Mesothelial cell of epicardium (in vitro differentiated cells): Measurements from ENCODE around the gene ACCSL. TPM values are rescaled to one million over a fixed set of nuclear protein-coding genes. Genes with fewer than 3 reads are reported as not detected.

Experiments
- DNase-seq, 2 experiments: peaks; one replicate each; pipeline ENCODE4 v3.0.0; 2021; ENCODE audit warnings: low spot score in 2 of 2; ENCODE audit not compliant: unreplicated experiment in 2 of 2
- H3K27ac Mint-ChIP-seq: 2 replicates; pipeline ENCODE4 v1.8.0; 2021; ENCODE audit warnings: mixed read lengths
- H3K27me3 Mint-ChIP-seq: 2 replicates; pipeline ENCODE4 v1.8.0; 2021; ENCODE audit warnings: low read depth, mixed read lengths
- H3K36me3 Mint-ChIP-seq: 2 replicates; pipeline ENCODE4 v1.8.0; 2021; ENCODE audit warnings: mixed read lengths
- H3K4me1 Mint-ChIP-seq: 2 replicates; pipeline ENCODE4 v1.8.0; 2021; ENCODE audit warnings: mixed read lengths
- H3K4me3 Mint-ChIP-seq: 2 replicates; pipeline ENCODE4 v1.8.0; 2021; ENCODE audit warnings: mild to moderate bottlenecking, moderate library complexity, mixed read lengths
- H3K9me3 Mint-ChIP-seq: 2 replicates; pipeline ENCODE4 v1.8.0; 2021; ENCODE audit warnings: mixed read lengths
- total RNA-seq: library from RNA; stranded (reverse); gene quantifications from 3 replicates; pipeline ENCODE4 v1.2.1, GENCODE V29; 2021
- TF ChIP-seq, protein P1 (sequence below): fragments of 200-600 bp; sonication (generic); IDR thresholded peaks from one replicate; pipeline ENCODE4 v1.5.0; 2021; ENCODE audit warnings: antibody characterized with exemption; ENCODE audit not compliant: unreplicated experiment

ACCSL gene
- total RNA-seq, 1 donor from 2014 or later, result not detected

DNA sequence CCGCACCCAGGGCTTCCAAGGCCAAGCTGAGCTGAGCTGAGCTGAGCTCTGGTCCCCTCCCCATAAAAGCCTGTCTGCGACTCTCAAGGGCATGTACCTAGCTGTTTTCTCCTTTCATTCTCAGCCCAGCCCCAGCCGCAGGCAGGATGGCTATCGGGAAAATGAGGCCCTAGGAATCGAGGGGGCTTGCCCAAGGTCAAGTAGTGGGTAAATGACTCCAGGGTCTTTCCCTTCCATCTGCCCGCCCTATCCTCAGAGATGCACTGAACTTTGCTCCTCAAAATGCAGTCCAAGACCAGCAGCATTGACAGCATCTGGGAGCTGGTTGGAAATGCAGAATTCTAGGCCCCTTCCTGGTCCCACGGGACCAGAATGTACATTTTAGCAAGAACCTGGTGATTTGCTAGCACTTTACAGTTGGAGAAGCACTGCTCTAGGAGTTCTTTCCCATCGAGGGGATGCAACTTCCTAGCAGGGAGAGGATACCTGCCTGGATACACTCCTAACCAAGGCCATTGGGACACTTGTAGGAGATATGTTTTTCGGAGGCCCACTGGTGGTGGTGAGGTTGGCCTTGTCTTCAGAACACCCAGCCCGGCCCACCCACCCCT, 43.2 kb upstream of the ACCSL start:
- DNase-seq, result peak in 1 of 2 experiments; percentile 26
- Mint-ChIP-seq H3K27me3 (no peaks in the 10 kb centered on the region), H3K36me3 (no peaks in the 10 kb centered on the region), H3K9me3 (peaks cover under 1% of the 10 kb centered on the region), H3K27ac (no peak overlapping the region), H3K4me1 (peaks cover 26% of the 10 kb centered on the region), H3K4me3 (no peak overlapping the region)
- TF ChIP-seq, protein P1, sequence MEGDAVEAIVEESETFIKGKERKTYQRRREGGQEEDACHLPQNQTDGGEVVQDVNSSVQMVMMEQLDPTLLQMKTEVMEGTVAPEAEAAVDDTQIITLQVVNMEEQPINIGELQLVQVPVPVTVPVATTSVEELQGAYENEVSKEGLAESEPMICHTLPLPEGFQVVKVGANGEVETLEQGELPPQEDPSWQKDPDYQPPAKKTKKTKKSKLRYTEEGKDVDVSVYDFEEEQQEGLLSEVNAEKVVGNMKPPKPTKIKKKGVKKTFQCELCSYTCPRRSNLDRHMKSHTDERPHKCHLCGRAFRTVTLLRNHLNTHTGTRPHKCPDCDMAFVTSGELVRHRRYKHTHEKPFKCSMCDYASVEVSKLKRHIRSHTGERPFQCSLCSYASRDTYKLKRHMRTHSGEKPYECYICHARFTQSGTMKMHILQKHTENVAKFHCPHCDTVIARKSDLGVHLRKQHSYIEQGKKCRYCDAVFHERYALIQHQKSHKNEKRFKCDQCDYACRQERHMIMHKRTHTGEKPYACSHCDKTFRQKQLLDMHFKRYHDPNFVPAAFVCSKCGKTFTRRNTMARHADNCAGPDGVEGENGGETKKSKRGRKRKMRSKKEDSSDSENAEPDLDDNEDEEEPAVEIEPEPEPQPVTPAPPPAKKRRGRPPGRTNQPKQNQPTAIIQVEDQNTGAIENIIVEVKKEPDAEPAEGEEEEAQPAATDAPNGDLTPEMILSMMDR, result no peak

DNA sequence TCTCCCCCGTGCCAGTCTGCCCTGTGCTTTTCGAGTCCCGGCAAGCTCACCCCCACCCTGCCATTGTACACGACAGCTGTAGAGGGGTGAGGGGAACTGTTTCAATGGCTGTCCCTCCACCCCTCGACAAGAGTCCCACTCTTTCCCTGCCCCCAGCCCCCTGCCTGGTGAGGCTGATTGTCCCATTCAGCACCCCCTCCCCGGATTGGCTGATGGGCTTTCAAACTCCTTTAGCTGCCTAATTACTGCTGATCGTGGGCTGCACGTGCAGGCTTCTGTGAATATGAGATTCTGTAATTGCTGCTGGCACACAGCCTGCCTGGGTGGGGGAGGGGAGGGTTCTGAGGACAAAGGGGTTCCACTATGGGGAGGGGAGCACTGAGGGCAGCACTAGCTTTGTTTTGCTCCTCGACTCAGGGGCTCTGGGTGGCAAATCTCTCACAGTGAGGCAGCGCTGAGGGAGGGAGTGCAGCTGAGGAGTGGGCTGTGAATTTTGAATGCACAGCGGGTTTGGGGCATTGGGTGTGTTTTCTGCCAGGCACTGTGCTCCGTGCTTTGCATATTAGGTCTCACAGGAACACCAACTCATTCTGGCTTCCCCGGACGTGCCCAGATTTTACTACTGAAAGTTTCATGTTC, 42.6 kb upstream of the ACCSL start:
- Mint-ChIP-seq H3K9me3 (no peaks in the 10 kb centered on the region), H3K36me3 (no peaks in the 10 kb centered on the region), H3K4me3 (no peak overlapping the region), H3K27ac (no peak overlapping the region), H3K27me3 (no peaks in the 10 kb centered on the region), H3K4me1 (peaks cover 26% of the 10 kb centered on the region)
- TF ChIP-seq, protein P1, result no peak
- peak in 1 of 2 experiments; percentile 38 for DNase-seq

DNA sequence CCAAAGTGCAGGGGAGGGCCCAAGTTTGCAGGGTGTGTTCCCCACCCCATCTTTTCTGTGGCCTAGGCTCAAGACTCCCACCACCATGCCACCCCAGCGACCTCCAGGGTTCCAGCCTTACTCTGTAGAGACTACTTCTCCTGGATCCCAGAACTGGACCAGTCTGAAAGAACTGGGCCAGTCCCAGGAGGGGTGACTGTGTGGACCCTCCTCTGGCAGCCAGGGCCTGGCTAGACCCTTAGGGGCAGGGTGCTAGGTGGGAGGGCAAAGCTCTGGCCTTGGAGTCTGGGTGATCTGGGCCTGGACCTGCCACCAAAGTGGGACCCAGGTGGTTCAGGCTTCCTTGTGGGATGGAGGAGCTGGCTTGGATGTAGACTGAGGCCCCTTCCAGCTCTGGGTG, 41.8 kb upstream of the ACCSL start:
- Mint-ChIP-seq H3K27ac (no peak overlapping the region), H3K9me3 (no peaks in the 10 kb centered on the region), H3K4me1 (peaks cover 26% of the 10 kb centered on the region), H3K27me3 (peaks cover 6% of the 10 kb centered on the region), H3K4me3 (no peak overlapping the region), H3K36me3 (no peaks in the 10 kb centered on the region)
- TF ChIP-seq, protein P1, result no peak
- DNase-seq, result peak in 1 of 2 experiments; percentile 25

DNA sequence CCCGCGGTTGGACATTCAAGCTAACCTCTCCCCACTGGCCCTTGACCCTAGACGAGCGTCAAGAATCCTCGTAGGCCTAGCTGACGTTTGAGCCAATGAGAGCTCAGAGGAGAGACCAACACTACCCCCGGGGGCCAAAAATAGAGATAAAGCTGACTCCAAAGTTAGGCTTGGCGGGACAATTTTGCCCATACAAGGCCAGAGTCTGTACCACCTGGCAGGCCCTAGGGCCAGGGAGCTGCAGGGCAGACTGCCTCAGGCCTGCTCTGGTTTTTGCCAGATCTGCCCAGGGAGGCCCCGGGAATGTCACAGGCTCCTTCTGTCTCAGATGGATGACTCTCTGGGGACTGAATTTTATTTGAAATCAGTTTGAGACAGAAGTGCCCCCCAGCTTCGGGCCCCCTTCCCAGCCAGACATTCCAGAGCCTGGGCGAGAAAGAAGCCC, 40.8 kb upstream of the ACCSL start:
- Mint-ChIP-seq H3K4me3 (no peak overlapping the region), H3K27me3 (peaks cover 13% of the 10 kb centered on the region), H3K36me3 (no peaks in the 10 kb centered on the region), H3K27ac (no peak overlapping the region), H3K9me3 (no peaks in the 10 kb centered on the region), H3K4me1 (peaks cover 18% of the 10 kb centered on the region)
- TF ChIP-seq, protein P1, result no peak
- peak in 1 of 2 experiments; percentile 31 for DNase-seq

DNA sequence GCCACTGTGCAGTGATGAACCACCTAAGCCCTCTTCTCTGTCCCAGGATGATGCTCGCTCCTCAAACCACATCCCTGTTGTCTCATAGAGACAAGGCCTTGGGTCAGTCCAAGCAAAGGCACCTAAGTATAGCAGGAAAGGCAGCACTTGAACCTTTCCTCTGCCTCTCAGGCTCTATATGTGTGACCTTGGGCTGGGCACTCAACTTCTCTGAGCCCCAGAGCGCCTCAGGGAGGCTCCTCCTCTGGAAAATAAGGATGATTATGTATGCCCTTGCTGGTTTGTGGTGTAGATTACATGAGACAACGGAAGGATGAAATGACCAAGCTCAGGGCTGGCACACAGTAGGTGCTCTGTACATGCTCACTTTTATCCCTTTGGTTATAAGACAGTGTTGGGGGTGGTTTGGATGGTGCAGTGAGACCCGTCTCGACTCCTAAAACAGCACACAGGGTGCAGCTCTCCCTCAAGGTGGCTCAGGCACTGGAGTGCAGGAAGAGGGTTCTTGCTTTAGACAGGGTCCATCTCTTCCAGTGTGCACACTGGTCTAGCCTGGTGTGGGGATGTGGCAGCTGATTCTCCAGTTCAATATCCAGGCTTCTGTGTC, 40.2 kb upstream of the ACCSL start:
- no peaks in the 10 kb centered on the region for H3K9me3 Mint-ChIP-seq
- H3K27me3 Mint-ChIP-seq, result peaks cover 13% of the 10 kb centered on the region
- peak in 1 of 2 experiments; percentile 9 for DNase-seq
- H3K4me1 Mint-ChIP-seq, result peaks cover 16% of the 10 kb centered on the region
- no peak overlapping the region for H3K4me3 Mint-ChIP-seq
- no peak overlapping the region for H3K27ac Mint-ChIP-seq
- TF ChIP-seq, protein P1, result no peak
- H3K36me3 Mint-ChIP-seq, result no peaks in the 10 kb centered on the region
